ELF-1 (cell line): ENCODE results near the gene DLGAP1.
A peak's percentile ranks its signal among the peaks of the same experiment; 100 is the strongest.
"Not testable (repeated sequence)": the region's sequence is repeated elsewhere in the genome, so short reads cannot be mapped to it uniquely, and the experiment has no call there.

Source experiments
- DNase-seq: peaks from one replicate; pipeline ENCODE4 v3.0.0-alpha.2; 2016; ENCODE audit warnings: low read depth, low spot score

Gene DLGAP1

GRCh38 chr18:3605954-3606443 is 849.1 kb downstream of the DLGAP1 start:
- DNase-seq = no peak

- DNase-seq = no peak
Measured at GRCh38 chr18:3605486-3605952, 849.6 kb downstream of the DLGAP1 start.

GRCh38 chr18:3604498-3605408 is 850.4 kb downstream of the DLGAP1 start:
- DNase-seq = peak; percentile 60

- no peak for DNase-seq
Measured at GRCh38 chr18:3604235-3604497, 850.9 kb downstream of the DLGAP1 start.

- peak; percentile 93 for DNase-seq
Measured at GRCh38 chr18:3603421-3604234, 851.5 kb downstream of the DLGAP1 start.

GRCh38 chr18:3601106-3601755 is 853.9 kb downstream of the DLGAP1 start:
- DNase-seq = not testable (repeated sequence)

GRCh38 chr18:3599861-3600260 is 855.2 kb downstream of the DLGAP1 start:
- no peak for DNase-seq

GRCh38 chr18:3599195-3599594 is 855.9 kb downstream of the DLGAP1 start:
- DNase-seq = no peak

GRCh38 chr18:3598581-3598980 is 856.5 kb downstream of the DLGAP1 start:
- DNase-seq = no peak

GRCh38 chr18:3597409-3598357 is 857.4 kb downstream of the DLGAP1 start:
- no peak for DNase-seq

- DNase-seq = peak; percentile 68
Measured at GRCh38 chr18:3596637-3597384, 858.3 kb downstream of the DLGAP1 start.

- no peak for DNase-seq
Measured at GRCh38 chr18:3596324-3596636, 858.8 kb downstream of the DLGAP1 start.

- peak; percentile 51 for DNase-seq
Measured at GRCh38 chr18:3595369-3596273, 859.5 kb downstream of the DLGAP1 start.

GRCh38 chr18:3594760-3595368 is 860.2 kb downstream of the DLGAP1 start:
- peak; percentile 79 for DNase-seq

GRCh38 chr18:3593904-3594759 is 861.0 kb downstream of the DLGAP1 start:
- DNase-seq = peak; percentile 96

GRCh38 chr18:3593381-3593903 is 861.7 kb downstream of the DLGAP1 start:
- peak; percentile 92 for DNase-seq

- DNase-seq = no peak
Measured at GRCh38 chr18:3592864-3593263, 862.2 kb downstream of the DLGAP1 start.
